ENCODE measurements around the gene TSPAN15. TPM values are rescaled to one million over a fixed set of nuclear protein-coding genes. Genes with fewer than 3 reads are reported as not detected.

TSPAN15 gene
- total and polyA plus RNA-seq, 2 experiments from 2014 or later = 252 to 289 TPM

DNA sequence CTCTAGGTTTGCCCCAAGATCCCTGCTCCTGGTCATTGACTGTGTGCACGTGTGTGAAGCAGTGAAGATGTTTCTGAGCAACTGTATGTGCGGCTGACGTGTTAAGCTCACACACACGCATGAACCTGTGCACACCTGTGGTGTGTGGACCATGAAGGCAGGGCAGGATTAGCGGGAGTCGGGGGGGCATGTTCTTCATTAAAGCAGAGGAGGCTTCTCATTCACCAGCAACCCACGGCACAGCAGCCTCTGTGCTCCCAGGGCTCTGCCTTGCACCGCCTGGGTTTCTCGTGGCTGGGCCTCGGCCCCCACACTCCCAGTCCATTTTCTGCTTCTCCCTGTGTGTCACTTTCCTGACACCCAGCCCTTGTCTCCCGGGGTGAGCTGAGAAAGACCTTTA lies 33.7 kb upstream of the TSPAN15 start:
- H3K27ac ChIP-seq = no peak overlapping the region
- H3K36me3 ChIP-seq = no peaks in the 10 kb centered on the region
- no peaks in the 10 kb centered on the region for H3K9me3 ChIP-seq (ENCODE audit: low read depth)
- no peak overlapping the region for H3K4me3 ChIP-seq
- peaks cover 3% of the 10 kb centered on the region for H3K4me1 ChIP-seq (ENCODE audit: low read depth)
- no peaks in the 10 kb centered on the region for H3K27me3 ChIP-seq
- TF ChIP-seq, protein P1, sequence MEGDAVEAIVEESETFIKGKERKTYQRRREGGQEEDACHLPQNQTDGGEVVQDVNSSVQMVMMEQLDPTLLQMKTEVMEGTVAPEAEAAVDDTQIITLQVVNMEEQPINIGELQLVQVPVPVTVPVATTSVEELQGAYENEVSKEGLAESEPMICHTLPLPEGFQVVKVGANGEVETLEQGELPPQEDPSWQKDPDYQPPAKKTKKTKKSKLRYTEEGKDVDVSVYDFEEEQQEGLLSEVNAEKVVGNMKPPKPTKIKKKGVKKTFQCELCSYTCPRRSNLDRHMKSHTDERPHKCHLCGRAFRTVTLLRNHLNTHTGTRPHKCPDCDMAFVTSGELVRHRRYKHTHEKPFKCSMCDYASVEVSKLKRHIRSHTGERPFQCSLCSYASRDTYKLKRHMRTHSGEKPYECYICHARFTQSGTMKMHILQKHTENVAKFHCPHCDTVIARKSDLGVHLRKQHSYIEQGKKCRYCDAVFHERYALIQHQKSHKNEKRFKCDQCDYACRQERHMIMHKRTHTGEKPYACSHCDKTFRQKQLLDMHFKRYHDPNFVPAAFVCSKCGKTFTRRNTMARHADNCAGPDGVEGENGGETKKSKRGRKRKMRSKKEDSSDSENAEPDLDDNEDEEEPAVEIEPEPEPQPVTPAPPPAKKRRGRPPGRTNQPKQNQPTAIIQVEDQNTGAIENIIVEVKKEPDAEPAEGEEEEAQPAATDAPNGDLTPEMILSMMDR (IDR thresholded peaks at IDR 0.05; ENCODE audit: low read depth, low read length) = no peak
- no peak for DNase-seq (ENCODE audit: low read depth in 1 of 2, low spot score in 1 of 2)

DNA sequence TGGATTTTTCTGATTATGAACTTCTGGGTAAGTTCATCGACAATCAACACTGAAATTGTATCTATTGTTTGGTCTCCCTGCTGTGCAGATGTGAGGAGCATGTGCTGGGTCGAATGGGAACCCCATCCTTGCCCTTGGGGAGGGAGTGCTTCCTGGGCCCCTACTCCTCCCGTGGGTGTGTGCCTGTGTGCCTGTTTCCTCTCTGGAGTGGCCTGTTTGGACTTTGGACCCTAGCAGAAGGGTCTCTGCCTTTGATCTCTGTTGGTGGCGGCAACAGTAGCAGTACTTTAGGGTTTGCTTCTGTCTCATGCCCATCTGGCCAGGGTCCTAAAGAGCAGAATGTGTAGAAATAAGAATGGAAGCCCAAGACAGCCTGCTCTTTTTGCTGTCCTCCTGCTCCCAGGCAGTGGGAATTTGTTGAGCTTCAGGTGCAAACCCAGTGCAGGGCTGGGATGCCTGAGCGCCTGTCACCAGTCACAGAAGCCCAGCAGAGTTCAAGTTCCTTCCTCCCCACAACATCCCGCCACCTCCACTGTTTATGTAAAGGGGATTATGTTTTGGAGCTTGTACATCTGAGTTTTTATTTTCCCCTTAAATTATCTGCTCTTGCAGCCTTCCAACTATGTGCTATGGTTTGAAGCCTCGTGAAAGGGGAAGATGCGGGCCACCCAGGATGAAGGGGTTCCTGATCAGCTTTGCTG lies 33.1 kb upstream of the TSPAN15 start:
- Histone ChIP-seq H3K4me1 (ENCODE audit: low read depth) (peaks cover 3% of the 10 kb centered on the region), H3K27ac (no peak overlapping the region), H3K4me3 (no peak overlapping the region), H3K36me3 (no peaks in the 10 kb centered on the region), H3K9me3 (ENCODE audit: low read depth) (no peaks in the 10 kb centered on the region), H3K27me3 (no peaks in the 10 kb centered on the region)
- TF ChIP-seq, protein P1 (IDR thresholded peaks at IDR 0.05; ENCODE audit: low read depth, low read length) = no peak
- no peak for DNase-seq (ENCODE audit: low read depth in 1 of 2, low spot score in 1 of 2)

DNA sequence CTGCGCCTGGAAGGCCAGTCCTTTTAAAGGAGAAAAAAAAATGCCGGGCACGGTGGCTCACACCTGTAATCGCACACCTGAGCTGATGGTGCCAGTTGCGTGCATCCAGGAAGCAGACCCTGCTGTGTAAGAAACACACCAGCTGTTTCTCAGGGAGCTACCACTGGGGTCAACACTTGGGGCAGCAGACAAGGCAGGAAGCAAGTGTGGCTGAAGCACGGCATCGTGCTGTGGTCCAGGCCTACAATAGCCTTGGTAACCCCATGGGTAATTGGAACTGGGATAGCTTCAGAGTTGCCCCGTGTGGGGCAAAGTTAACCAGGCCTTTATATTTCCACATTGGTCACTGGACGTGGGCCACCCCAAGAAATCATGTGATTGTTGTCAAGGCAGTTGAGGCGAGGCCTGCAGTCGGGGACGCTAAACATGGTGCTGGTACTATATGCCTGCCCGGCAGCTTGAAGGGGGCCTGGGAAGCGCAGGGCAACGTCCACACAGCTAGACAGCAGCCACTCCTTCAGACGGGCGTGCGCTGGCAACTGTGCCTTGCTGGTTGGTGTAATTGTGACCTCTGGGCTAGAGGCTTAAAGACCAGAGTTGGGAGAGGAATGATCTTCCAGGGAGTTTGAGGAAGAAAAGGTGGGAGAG lies 32.0 kb upstream of the TSPAN15 start:
- TF ChIP-seq, protein P1 (IDR thresholded peaks at IDR 0.05; ENCODE audit: low read depth, low read length) = no peak
- Histone ChIP-seq H3K27ac (no peak overlapping the region), H3K4me3 (no peak overlapping the region), H3K4me1 (ENCODE audit: low read depth) (peaks cover 3% of the 10 kb centered on the region), H3K9me3 (ENCODE audit: low read depth) (no peaks in the 10 kb centered on the region), H3K36me3 (no peaks in the 10 kb centered on the region), H3K27me3 (no peaks in the 10 kb centered on the region)
- no peak for DNase-seq (ENCODE audit: low read depth in 1 of 2, low spot score in 1 of 2)

DNA sequence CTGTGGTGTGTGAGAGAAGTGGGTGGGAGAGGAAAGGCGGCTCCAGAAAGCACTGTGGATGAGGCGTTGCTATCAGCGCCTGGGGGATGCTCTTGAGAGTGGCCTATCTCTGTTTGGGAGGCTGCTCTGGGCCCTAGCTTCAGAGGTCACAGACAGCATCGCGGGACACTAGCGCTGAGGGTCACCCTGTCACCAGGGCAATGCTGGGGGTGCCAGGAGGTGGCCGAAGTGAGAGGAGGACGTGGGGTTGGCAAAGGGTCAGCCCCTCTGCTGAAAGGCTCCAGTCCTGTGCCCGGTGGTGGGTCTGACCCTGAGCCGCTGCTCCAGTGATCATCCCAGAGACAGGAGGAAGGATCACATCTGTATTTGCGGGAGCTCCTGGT lies 31.5 kb upstream of the TSPAN15 start:
- H3K27ac ChIP-seq = no peak overlapping the region
- H3K9me3 ChIP-seq (ENCODE audit: low read depth) = no peaks in the 10 kb centered on the region
- TF ChIP-seq, protein P1 (IDR thresholded peaks at IDR 0.05; ENCODE audit: low read depth, low read length) = no peak
- no peaks in the 10 kb centered on the region for H3K36me3 ChIP-seq
- peaks cover 3% of the 10 kb centered on the region for H3K4me1 ChIP-seq (ENCODE audit: low read depth)
- H3K27me3 ChIP-seq = no peaks in the 10 kb centered on the region
- H3K4me3 ChIP-seq = no peak overlapping the region
- DNase-seq (ENCODE audit: low read depth in 1 of 2, low spot score in 1 of 2) = no peak

DNA sequence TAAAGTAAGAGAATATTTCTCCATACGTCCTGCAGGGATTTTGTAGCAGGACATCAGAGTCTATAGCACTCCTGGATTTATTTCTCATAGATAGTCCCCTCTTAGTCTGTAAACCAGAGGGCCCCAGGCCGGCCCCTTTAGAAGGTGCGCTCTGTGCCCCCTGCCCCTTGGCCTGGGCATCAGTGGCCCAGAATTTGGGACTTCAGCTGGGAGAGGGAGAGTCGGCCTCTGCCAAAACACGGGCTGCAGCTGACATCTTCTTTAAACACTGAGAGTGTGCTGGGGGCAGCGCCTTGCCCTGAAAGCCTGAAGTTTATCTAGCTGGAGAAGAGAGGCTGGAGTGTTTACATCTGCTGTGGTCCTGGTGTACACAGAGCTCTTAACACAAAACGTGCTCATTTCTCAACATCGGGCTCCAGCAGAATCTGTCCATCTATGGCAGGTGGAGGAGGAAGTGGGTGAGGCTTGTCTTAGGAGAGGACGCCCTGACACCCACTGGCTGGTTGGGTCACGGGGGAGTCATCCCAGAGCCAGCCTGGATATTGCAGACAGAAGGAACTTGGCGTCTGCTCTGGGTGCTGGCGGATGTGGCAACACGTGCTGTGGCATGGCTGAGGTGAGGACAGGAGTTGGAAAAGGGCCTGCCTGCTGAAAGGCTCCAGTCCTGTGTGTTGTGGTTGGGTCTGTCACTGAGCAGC lies 29.5 kb upstream of the TSPAN15 start:
- TF ChIP-seq, protein P1 (IDR thresholded peaks at IDR 0.05; ENCODE audit: low read depth, low read length) = no peak
- Histone ChIP-seq H3K4me1 (ENCODE audit: low read depth) (peaks cover 3% of the 10 kb centered on the region), H3K27me3 (no peaks in the 10 kb centered on the region), H3K4me3 (no peak overlapping the region), H3K27ac (no peak overlapping the region), H3K9me3 (ENCODE audit: low read depth) (no peaks in the 10 kb centered on the region), H3K36me3 (no peaks in the 10 kb centered on the region)
- peak in 1 of 2 donors; percentile 88 for DNase-seq (ENCODE audit: low read depth in 1 of 2, low spot score in 1 of 2)
